Measurements from ENCODE around the gene SLC5A9. TPM values are rescaled to one million over a fixed set of nuclear protein-coding genes. Genes with fewer than 3 reads are reported as not detected.

Gene SLC5A9
- total and polyA plus RNA-seq, 3 donors from 2014 or later, result 1.4 to 3.0 (median 2.3) TPM

GRCh38 chr1:48221122-48221521 is 1.4 kb upstream of the SLC5A9 start:
- Histone ChIP-seq H3K36me3 (ENCODE audit: low read depth, missing control alignments) (no peaks in the 10 kb centered on the region), H3K9me3 (no peaks in the 10 kb centered on the region), H3K4me1 (no peaks in the 10 kb centered on the region), H3K4me3 (no peak overlapping the region), H3K27ac (no peak overlapping the region), H3K27me3 (no peaks in the 10 kb centered on the region)
- intact Hi-C loops (cut with DNase I; ENCODE audit: low total_unique reads), result no loop called here
- no peak for DNase-seq
- TF ChIP-seq CTCF (IDR thresholded peaks at IDR 0.05) (no peak), POLR2A (IDR thresholded peaks at IDR 0.05) (no peak)
- WGBS, 2 donors, result 75 to 85% methylated on average over 3 of the region's 3 CpGs

- TF ChIP-seq POLR2A (IDR thresholded peaks at IDR 0.05), result no peak
- no peak for TF ChIP-seq CTCF (IDR thresholded peaks at IDR 0.05)
- no peaks in the 10 kb centered on the region for H3K36me3 ChIP-seq (ENCODE audit: low read depth, missing control alignments)
- no peak overlapping the region for H3K4me3 ChIP-seq
- H3K27me3 ChIP-seq, result no peaks in the 10 kb centered on the region
- intact Hi-C loops (cut with DNase I; ENCODE audit: low total_unique reads), result no loop called here
- H3K4me1 ChIP-seq, result no peaks in the 10 kb centered on the region
- H3K27ac ChIP-seq, result no peak overlapping the region
- no peaks in the 10 kb centered on the region for H3K9me3 ChIP-seq
- 79 to 95% methylated on average over 2 to 3 of the region's 3 CpGs for WGBS, 2 donors
- DNase-seq, result no peak
These were observed 859 bp upstream of the SLC5A9 start for GRCh38 chr1:48221657-48222056.

- Histone ChIP-seq H3K27ac (no peak overlapping the region), H3K36me3 (ENCODE audit: low read depth, missing control alignments) (no peaks in the 10 kb centered on the region), H3K9me3 (no peaks in the 10 kb centered on the region), H3K4me3 (no peak overlapping the region), H3K4me1 (no peaks in the 10 kb centered on the region), H3K27me3 (no peaks in the 10 kb centered on the region)
- intact Hi-C loops (cut with DNase I; ENCODE audit: low total_unique reads), result no loop called here
- DNase-seq, result no peak
- no peak for TF ChIP-seq POLR2A (IDR thresholded peaks at IDR 0.05)
- TF ChIP-seq CTCF (IDR thresholded peaks at IDR 0.05), result no peak
- 65 to 75% methylated on average over 5 to 7 of the region's 7 CpGs for WGBS, 2 donors
These were observed 1.1 kb downstream of the SLC5A9 start for GRCh38 chr1:48223366-48224240.

- H3K27me3 ChIP-seq, result no peaks in the 10 kb centered on the region
- no peak overlapping the region for H3K4me3 ChIP-seq
- WGBS, 2 donors, result 95% methylated on average over 6 of the region's 6 CpGs
- TF ChIP-seq POLR2A (IDR thresholded peaks at IDR 0.05) (no peak), CTCF (IDR thresholded peaks at IDR 0.05) (no peak)
- no peaks in the 10 kb centered on the region for H3K9me3 ChIP-seq
- DNase-seq, result no peak
- H3K4me1 ChIP-seq, result no peaks in the 10 kb centered on the region
- no peak overlapping the region for H3K27ac ChIP-seq
- intact Hi-C loops (cut with DNase I; ENCODE audit: low total_unique reads), result no loop called here
- no peaks in the 10 kb centered on the region for H3K36me3 ChIP-seq (ENCODE audit: low read depth, missing control alignments)
These were observed 2.3 kb downstream of the SLC5A9 start for GRCh38 chr1:48224791-48225190.

- no peak for TF ChIP-seq POLR2A (IDR thresholded peaks at IDR 0.05)
- no peak for TF ChIP-seq CTCF (IDR thresholded peaks at IDR 0.05)
- intact Hi-C loops (cut with DNase I; ENCODE audit: low total_unique reads), result no loop called here
- Histone ChIP-seq H3K27ac (no peak overlapping the region), H3K4me3 (no peak overlapping the region), H3K36me3 (ENCODE audit: low read depth, missing control alignments) (no peaks in the 10 kb centered on the region), H3K9me3 (no peaks in the 10 kb centered on the region), H3K27me3 (no peaks in the 10 kb centered on the region), H3K4me1 (no peaks in the 10 kb centered on the region)
- no peak for DNase-seq
- WGBS, 2 donors, result 73 to 82% methylated on average over 6 of the region's 6 CpGs
These were observed 3.1 kb downstream of the SLC5A9 start for GRCh38 chr1:48225579-48225978.

Data from testis (tissue), 3 donors.